ENCODE data around the gene ONECUT2. TPM values are rescaled to one million over a fixed set of nuclear protein-coding genes. Genes with fewer than 3 reads are reported as not detected.

Gene ONECUT2
- polyA plus RNA-seq, 1 of the 3 experiments (the other 2 are of a cell fraction): 0.16 TPM

DNA sequence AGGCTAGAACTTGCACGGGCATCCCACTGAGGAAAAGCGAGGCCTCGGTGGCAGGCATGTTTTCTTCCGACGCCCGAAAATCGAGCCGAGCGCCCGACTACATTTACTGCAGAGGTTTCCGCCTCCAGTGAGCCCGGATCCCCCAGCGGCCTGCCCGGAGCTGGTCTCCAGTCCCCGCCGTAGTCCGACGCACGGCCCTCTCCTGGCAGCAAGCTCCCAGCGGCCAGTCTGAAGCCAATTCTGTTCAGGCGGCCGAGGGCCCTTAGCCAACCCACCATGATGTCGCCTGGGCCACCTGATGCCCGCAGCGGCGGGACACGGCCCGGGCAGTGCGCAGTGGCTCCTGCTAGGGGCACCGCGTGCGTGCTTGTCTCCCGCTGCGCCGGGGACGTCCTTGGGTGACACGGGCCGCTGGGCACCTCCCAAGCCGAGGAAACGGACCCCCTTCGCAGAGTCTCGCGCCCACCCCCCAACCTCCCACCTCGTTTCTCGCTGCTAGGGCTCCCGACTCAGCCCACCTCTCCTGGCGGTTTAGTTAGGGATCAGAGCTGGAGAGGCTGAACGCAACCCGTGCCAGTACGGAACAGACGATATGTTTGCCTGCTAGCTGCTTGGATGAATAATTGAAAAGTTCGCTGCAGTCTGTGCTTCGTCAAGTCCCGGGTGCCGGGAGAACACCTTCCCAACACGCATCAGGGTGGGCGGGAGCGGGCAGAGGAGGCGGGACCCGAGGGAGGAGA lies 5.3 kb downstream of the ONECUT2 start:
- Histone ChIP-seq H3K79me2 (ENCODE audit: insufficient read depth) (no peaks in the 10 kb centered on the region), H3K9ac (no peak overlapping the region), H3K27ac (ENCODE audit: low read depth in 2 of 2, low read length in 1 of 2) (no peak overlapping the region), H4K20me1 (ENCODE audit: insufficient read depth) (no peaks in the 10 kb centered on the region), H3K36me3 (replicated peaks in 1 of 2; ENCODE audit: control insufficient read depth in 1 of 2, insufficient read depth in 2 of 2, low read length in 1 of 2) (no peaks in the 10 kb centered on the region), H3K4me3 (ENCODE audit: low read depth in 2 of 2, low read length in 1 of 2) (no peak overlapping the region), H3K9me3 (no peaks in the 10 kb centered on the region), H3K27me3 (ENCODE audit: insufficient read depth) (peaks cover 11% of the 10 kb centered on the region; the same call in 1 of the 2 replicates), H3K4me2 (no peak overlapping the region), H2AFZ (ENCODE audit: low read depth) (no peak overlapping the region), H3K4me1 (ENCODE audit: control insufficient read depth in 1 of 2, insufficient read depth in 2 of 2, low read depth in 1 of 2, low read length in 1 of 2) (peaks cover 0 to 21% of the 10 kb centered on the region in 2 experiments; a peak in 2 of 4 replicates), H3K9me2 (no peaks in the 10 kb centered on the region), H3F3A (replicated peaks; ENCODE audit: insufficient read depth) (no peaks in the 10 kb centered on the region)
- ChIA-PET POLR2A (no interaction called here), CTCF (interaction anchor here (1.9 to 5.4 kb wide), 2 partner anchors 570 to 738 kb away, joined by 7 to 72 read pairs; no protein-coding TSS in a partner anchor)
- no peak for DNase-seq
- TF ChIP-seq TEAD4 (IDR thresholded peaks at IDR 0.05; ENCODE audit: borderline replicate concordance, insufficient read depth): no peak
- no peak for TF ChIP-seq EZH2phosphoT487 (IDR thresholded peaks at IDR 0.05; ENCODE audit: borderline replicate concordance, low read depth)
- TF ChIP-seq, protein P1, sequence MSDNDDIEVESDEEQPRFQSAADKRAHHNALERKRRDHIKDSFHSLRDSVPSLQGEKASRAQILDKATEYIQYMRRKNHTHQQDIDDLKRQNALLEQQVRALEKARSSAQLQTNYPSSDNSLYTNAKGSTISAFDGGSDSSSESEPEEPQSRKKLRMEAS (IDR thresholded peaks at IDR 0.05; ENCODE audit: low read depth): no peak
- no peak for TF ChIP-seq JUND (IDR thresholded peaks at IDR 0.05)
- no peak for TF ChIP-seq NRF1 (IDR thresholded peaks at IDR 0.05; ENCODE audit: low read depth, low read length)
- TF ChIP-seq MEF2A (IDR thresholded peaks at IDR 0.05; ENCODE audit: borderline replicate concordance, low read depth): no peak
- TF ChIP-seq FOSL2 (IDR thresholded peaks at IDR 0.05; ENCODE audit: borderline replicate concordance, low read depth): no peak
- TF ChIP-seq RFX5 (IDR thresholded peaks at IDR 0.05; ENCODE audit: low read length): no peak
- 93% methylated on average over 33 of the region's 60 CpGs for WGBS (ENCODE audit: low lambda C conversion rate)

DNA sequence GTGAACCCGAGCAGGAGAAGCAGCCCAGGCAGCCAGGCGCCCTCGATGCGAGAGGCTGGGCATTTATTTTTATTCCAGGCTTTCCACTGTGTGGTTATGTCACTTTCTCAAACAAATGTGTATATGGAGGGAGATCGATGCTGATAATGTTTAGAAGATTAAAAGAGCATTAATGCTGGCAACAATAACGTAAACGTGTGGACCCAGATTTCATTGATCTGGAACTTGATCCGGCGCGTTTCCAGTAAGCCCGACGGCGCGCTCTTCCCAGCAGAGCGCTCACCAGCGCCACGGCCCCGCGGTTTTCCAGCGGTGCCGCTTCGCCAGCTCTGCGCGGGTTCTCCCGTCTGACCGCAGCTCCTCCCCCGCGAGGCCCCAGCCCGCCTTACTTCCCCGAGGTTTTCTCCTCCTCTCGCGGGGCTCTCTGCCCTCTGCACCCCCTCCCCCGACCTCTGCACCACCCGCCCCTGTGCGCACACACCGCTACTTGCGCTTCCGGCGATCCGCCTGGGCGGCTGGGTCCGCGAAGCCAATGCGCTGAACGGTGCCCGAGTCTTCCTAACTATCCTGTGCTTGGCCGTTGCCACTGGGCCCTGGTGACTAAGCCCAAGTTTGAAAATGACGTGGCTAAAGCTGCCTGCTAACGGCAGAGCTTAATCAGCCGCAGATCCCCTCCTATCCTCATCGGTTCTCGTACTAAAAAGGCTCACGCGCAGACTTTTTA lies 6.1 kb downstream of the ONECUT2 start:
- peaks cover 10% of the 10 kb centered on the region; the same call in 1 of the 2 replicates for H3K27me3 ChIP-seq (ENCODE audit: insufficient read depth)
- POLR2A ChIA-PET: no interaction called here
- no peaks in the 10 kb centered on the region for H4K20me1 ChIP-seq (ENCODE audit: insufficient read depth)
- WGBS (ENCODE audit: low lambda C conversion rate): 94% methylated on average over 54 of the region's 54 CpGs
- H2AFZ ChIP-seq (ENCODE audit: low read depth): no peak overlapping the region
- H3K4me3 ChIP-seq (ENCODE audit: low read depth in 2 of 2, low read length in 1 of 2): no peak overlapping the region
- CTCF ChIA-PET: interaction anchor here (0.6 to 5.4 kb wide), 2 partner anchors 121 to 571 kb away, joined by 4 to 72 read pairs; no protein-coding TSS in a partner anchor
- H3K27ac ChIP-seq (ENCODE audit: low read depth in 2 of 2, low read length in 1 of 2): no peak overlapping the region
- H3K9me3 ChIP-seq: no peaks in the 10 kb centered on the region
- no peak overlapping the region for H3K9ac ChIP-seq
- DNase-seq: no peak
- peaks cover 0 to 23% of the 10 kb centered on the region in 2 experiments; a peak in 2 of 4 replicates for H3K4me1 ChIP-seq (ENCODE audit: control insufficient read depth in 1 of 2, insufficient read depth in 2 of 2, low read depth in 1 of 2, low read length in 1 of 2)
- H3F3A ChIP-seq (replicated peaks; ENCODE audit: insufficient read depth): no peaks in the 10 kb centered on the region
- H3K4me2 ChIP-seq: no peak overlapping the region
- H3K9me2 ChIP-seq: no peaks in the 10 kb centered on the region
- no peaks in the 10 kb centered on the region for H3K36me3 ChIP-seq (replicated peaks in 1 of 2; ENCODE audit: control insufficient read depth in 1 of 2, insufficient read depth in 2 of 2, low read length in 1 of 2)
- H3K79me2 ChIP-seq (ENCODE audit: insufficient read depth): no peaks in the 10 kb centered on the region
- TF ChIP-seq, protein P2, sequence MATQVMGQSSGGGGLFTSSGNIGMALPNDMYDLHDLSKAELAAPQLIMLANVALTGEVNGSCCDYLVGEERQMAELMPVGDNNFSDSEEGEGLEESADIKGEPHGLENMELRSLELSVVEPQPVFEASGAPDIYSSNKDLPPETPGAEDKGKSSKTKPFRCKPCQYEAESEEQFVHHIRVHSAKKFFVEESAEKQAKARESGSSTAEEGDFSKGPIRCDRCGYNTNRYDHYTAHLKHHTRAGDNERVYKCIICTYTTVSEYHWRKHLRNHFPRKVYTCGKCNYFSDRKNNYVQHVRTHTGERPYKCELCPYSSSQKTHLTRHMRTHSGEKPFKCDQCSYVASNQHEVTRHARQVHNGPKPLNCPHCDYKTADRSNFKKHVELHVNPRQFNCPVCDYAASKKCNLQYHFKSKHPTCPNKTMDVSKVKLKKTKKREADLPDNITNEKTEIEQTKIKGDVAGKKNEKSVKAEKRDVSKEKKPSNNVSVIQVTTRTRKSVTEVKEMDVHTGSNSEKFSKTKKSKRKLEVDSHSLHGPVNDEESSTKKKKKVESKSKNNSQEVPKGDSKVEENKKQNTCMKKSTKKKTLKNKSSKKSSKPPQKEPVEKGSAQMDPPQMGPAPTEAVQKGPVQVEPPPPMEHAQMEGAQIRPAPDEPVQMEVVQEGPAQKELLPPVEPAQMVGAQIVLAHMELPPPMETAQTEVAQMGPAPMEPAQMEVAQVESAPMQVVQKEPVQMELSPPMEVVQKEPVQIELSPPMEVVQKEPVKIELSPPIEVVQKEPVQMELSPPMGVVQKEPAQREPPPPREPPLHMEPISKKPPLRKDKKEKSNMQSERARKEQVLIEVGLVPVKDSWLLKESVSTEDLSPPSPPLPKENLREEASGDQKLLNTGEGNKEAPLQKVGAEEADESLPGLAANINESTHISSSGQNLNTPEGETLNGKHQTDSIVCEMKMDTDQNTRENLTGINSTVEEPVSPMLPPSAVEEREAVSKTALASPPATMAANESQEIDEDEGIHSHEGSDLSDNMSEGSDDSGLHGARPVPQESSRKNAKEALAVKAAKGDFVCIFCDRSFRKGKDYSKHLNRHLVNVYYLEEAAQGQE (IDR thresholded peaks at IDR 0.05; ENCODE audit: low read depth, low read length): no peak
- TF ChIP-seq YY1 (IDR thresholded peaks at IDR 0.05; ENCODE audit: low read depth) (no peak), CHD2 (IDR thresholded peaks at IDR 0.05; ENCODE audit: low read length, partially characterized antibody) (no peak), GATA2 (CRISPR knock-in tag; IDR thresholded peaks at IDR 0.05) (no peak), EP300 (IDR thresholded peaks at IDR 0.05; ENCODE audit: borderline replicate concordance in 1 of 2, low read depth in 1 of 2, low read length in 1 of 2) (no peak), TAF1 (IDR thresholded peaks at IDR 0.05; ENCODE audit: borderline replicate concordance, low read depth, low read length) (no peak), POLR2AphosphoS5 (IDR thresholded peaks at IDR 0.05; ENCODE audit: low read depth, low read length) (no peak), MEF2A (IDR thresholded peaks at IDR 0.05; ENCODE audit: borderline replicate concordance, low read depth) (no peak), FOXJ3 (CRISPR knock-in tag; IDR thresholded peaks at IDR 0.05) (no peak), ELF1 (IDR thresholded peaks at IDR 0.05) (no peak), JUND (IDR thresholded peaks at IDR 0.05) (no peak)
- TF ChIP-seq, protein P1 (IDR thresholded peaks at IDR 0.05; ENCODE audit: low read depth): no peak
- TF ChIP-seq, protein P3, sequence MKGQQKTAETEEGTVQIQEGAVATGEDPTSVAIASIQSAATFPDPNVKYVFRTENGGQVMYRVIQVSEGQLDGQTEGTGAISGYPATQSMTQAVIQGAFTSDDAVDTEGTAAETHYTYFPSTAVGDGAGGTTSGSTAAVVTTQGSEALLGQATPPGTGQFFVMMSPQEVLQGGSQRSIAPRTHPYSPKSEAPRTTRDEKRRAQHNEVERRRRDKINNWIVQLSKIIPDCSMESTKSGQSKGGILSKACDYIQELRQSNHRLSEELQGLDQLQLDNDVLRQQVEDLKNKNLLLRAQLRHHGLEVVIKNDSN (IDR thresholded peaks at IDR 0.05; ENCODE audit: borderline replicate concordance, low read depth): no peak
- TF ChIP-seq, protein P4, sequence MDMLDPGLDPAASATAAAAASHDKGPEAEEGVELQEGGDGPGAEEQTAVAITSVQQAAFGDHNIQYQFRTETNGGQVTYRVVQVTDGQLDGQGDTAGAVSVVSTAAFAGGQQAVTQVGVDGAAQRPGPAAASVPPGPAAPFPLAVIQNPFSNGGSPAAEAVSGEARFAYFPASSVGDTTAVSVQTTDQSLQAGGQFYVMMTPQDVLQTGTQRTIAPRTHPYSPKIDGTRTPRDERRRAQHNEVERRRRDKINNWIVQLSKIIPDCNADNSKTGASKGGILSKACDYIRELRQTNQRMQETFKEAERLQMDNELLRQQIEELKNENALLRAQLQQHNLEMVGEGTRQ (IDR thresholded peaks at IDR 0.05; ENCODE audit: borderline replicate concordance, low read depth, low read length): no peak

All from SK-N-SH (cell line).